Measurements from ENCODE around the gene MGAT4C.
"Not testable (repeated sequence)": the region's sequence is repeated elsewhere in the genome, so short reads cannot be mapped to it uniquely, and the experiment has no call there.

Gene MGAT4C

DNA sequence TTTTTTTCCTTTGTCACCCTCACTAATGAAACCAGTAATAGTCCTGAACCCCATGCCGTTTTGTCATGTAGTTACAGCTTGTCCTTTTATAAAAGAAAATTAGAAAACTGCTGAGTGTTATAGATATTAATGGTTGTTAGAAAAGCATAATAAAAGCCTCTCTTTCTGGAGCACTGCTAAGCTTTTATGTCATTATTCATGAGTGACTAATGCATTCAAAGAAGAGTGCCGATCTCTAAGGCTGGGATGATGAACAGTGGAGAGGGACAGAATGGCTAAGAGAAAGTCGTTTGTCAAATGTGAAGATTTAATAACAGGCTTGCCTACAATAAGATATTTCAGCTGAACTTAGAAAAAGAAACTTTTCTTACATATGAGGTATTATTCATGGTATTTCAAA is 121.6 kb downstream of the MGAT4C start:
- DNase-seq (ENCODE audit: low read depth in 2 of 2): no peak

DNA sequence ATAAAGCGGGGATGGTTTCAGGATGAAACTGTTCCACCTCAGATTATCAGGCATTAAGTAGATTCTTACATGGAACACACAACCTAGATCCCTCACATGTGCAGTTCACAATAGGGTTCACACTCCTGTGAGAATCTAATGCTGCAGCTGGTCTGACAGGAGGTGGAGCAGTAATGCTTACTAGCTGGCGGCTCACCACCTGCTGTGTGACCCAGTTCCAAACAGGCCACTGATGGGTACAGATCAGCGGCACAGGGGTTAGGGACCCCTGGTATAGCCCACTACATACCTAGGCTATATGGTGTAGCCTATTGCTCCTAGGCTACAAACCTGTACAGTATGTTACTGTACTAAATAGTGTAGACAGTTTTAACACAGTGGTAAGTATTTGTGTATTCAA is 129.3 kb downstream of the MGAT4C start:
- DNase-seq (ENCODE audit: low read depth in 2 of 2): not testable (repeated sequence)

DNA sequence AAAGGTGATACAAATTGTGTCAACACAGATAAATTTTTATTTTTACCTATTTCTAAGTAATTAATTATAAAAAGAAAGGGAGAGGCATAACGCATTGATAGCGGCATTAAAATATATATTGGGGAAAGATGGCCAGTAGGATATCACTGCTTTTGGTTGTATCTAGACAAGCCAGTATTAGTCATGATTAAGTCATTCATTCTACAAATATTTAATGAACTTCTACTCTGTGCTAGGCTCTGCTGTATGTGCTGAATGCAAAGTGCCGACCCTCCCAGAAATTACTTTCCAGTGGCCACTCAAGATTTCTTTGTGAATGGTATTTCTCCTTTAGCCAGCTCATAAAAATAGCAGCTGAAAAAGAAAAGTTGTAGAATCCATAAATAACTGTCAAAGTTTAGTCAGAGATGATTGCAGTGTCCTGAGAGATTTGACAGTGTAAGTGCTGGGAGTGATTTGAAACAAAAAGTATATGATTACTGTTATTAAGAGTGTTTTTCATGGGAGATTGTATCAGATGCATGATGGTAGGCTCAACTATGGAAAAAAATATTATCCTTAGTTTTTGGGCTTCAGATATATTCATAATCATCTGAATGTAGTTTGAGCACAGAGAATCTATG is 133.2 kb downstream of the MGAT4C start:
- no peak for DNase-seq (ENCODE audit: low read depth in 2 of 2)

DNA sequence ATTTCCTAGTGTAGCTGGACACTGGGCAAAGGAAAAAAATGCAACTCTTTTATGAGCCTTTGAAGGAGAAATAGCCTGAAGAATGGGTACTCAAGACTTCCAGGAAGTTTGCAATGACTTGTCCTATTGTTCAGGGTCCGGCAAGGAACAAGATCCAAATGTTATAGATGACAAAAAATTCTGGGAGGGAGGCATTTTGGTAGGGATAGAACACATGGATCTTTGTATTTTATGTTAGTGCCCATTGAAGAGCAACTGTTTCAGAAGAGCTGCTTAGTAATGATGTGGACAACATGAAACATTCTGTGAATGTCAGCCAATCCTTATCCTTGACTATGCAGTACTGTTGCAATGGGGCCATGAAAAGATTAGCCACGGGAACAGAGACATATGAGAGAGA is 138.0 kb downstream of the MGAT4C start:
- no peak for DNase-seq (ENCODE audit: low read depth in 2 of 2)

DNA sequence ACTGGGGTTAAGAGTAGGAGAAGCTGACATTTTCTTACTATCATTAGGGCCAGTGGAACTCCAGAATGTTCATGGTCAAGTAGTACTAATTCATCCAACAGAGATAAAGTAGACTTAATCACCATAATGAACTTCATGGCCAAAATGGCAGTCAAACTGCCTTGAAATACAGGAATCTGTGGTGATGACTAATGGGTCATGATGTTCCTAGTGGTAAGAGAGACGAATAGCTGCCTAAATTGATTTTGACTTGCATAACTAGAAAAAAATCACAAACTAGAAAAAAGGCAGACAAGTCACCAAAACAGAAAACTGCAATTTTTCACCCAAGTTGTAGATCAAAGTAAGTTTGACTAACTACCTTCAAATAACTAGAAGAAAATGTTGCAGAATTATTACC is 138.5 kb downstream of the MGAT4C start:
- DNase-seq (ENCODE audit: low read depth in 2 of 2): no peak

DNA sequence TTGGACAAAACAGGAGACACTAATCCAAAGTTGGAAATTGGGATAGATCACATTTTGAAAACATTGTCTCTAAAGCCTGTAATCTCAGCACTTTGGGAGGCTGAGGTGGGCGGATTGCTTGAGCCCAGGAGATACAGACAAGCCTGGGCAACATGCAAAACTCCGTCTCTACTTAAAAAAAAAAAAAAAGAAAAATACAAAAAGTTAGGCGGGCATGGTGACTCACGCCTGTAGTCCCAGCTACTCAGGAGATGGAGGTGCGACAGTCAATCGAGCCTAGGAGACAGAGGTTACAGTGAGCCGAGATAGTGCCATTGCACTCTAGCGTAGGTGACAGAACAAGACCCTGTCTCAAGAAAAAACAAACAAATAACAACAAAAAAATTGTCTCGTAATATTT is 152.1 kb downstream of the MGAT4C start:
- no peak for DNase-seq (ENCODE audit: low read depth in 2 of 2)

DNA sequence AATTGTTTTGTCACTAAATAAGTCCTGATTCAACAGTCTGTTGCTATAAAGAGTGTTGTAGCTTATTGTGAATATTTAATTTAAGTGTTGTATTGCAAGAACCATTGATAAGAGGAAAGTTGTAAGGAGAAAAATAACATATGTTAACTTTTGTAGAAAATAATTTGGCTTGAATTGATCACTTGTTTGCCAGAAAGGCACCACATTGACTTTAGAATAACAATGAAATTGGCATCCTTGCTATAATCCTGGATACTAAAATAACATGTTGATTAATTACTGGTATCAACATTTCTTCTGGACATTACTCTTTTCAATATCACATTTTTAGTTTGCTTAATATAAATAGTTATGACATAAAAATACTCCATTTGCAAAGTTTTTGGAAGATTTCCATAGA is 159.0 kb downstream of the MGAT4C start:
- DNase-seq (ENCODE audit: low read depth in 2 of 2): no peak

DNA sequence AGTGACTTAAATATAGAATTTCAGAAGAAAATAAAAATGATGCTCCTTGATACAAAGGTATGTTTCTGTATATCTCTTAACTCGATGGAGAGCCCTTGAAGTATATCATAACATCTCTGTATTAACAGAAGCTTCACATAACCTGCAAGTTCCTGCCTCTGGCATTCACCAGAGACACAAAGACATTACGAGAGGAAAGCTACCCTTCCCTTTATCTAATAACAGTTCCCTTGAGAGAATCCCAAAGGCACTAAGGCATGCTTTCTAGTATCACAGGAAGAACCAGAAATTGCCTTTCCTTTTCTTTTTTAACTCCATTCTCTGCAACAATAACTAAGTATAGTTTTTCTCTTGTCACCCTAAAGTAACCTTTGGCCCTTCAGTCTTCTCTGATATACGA is 164.5 kb downstream of the MGAT4C start:
- DNase-seq (ENCODE audit: low read depth in 2 of 2): no peak

DNA sequence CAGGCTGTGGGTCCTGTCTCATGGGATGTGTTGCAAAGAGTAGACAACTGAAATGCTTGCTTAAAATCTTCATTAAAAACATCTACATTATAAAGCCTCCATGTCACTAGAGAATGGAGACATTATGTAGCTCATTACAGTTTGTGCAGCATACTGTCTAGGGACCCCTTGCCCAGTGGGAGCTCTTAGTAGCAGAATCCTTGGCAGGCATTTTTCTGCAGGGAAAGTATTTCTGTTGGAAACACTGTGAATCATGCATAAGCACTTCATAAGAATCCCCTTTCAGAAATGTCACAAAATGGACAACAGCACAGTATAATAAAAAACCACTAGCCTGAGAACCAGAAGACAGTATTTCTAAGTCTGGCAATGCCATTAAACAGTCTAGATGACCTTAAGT is 174.3 kb downstream of the MGAT4C start:
- no peak for DNase-seq (ENCODE audit: low read depth in 2 of 2)

DNA sequence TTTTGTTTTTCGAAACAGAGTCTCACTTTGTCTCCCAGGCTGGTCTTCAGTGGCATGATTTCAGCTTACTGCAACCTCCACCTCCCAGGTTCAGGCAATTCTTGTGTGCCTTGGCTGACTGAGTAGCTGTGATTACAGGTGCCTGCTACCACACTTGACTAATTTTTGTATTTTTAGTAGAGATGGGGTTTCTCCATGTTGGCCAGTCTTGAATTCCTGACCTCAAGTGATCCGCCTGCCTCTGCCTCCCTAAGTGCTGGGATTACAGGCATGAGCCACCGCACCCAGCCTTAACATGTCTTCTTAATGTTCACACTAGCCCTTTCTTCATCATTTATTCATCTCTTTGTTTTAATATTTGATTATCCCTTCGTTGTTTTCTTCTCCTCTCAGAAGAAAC is 197.1 kb downstream of the MGAT4C start:
- not testable (repeated sequence) for DNase-seq (ENCODE audit: low read depth in 2 of 2)

DNA sequence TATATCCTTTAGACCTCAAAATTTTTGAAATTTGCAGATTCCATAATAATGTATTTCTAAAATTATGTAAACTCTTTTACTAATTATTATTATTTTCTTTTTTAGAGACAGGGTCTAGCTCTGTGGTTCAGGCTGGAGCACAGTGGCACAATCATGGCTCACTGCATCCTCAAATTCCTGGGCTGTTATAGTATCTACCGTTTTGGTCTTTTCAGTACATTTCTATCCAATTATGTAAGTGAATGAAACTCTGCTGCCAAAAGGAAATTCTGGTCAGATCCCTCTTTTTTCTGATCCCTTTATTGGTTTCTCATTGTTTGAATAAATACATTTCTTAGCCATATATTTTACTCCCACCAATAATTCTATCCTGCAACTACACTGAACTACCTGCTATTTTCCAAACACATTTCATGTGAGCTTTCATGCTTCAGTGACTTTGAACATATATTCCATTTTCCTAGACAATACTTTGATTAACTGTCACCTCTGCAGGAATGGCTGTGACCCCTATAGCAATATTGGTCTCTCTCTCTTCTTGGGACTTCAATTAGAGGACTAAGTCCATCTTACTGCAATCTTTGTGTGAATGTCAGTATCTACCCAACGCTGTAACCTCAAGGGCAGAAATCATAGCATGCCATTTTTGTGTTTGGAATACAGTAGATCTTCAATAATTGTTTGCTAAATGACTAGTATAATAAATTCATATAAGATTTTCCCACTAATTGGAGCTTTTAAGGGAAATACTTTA is 198.9 kb downstream of the MGAT4C start:
- no peak for DNase-seq (ENCODE audit: low read depth in 2 of 2)

DNA sequence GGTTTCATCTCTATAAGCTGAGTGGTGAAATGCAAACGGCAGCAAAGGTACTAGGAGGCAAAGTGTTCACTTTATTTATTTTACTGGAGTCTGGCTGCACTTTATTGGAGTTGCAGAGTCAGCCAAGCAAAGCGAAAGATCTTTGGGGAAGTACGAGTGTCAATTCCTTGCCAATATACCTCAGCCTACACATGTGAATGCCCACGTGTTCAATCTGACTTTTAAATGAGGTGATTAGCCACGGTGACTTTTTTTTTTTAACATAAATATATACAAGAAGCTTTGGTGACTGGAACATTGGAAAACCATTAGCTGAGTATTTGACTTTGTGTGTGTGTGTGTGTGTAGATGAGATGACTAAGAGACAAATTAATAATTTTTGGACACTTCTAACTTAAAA is 203.3 kb downstream of the MGAT4C start:
- no peak for DNase-seq (ENCODE audit: low read depth in 2 of 2)

DNA sequence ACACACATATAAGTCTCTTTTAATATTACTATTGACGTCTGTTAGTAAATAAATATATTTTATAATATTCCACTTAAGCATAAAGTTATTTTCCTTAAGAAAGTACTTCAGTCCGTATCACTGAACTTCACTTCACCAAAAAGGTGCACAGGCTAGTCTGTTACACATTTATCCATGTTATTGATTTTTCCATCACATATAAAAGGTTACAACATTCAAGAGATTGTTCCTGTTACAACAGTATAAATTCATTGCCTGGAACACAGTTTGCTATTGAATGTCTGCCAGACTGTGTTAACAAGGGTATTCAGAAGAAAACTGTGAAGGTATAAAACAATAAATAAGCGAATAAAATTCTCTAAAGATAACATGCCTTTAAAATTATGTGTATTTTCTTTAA is 206.2 kb downstream of the MGAT4C start:
- DNase-seq (ENCODE audit: low read depth in 2 of 2): no peak

DNA sequence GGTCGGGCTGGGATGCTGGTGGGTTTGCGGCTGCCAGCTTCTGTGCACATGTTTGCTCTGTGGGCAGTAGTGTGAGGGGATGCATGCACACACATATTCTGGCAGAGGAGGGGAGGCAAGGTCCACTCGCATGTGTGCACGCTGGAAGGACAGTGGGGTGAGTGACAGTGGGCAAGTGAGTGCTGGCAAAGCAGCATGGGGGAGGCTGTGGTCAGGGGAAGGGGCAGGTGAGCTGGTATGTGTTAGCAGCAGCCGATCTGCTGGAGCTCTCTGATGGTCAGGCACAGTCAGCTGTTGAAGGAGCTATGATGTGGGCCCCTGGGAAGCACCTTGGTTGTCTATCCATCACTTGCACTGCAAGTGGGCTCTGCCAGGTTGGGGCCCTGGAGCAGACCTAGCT is 211.8 kb downstream of the MGAT4C start:
- no peak for DNase-seq (ENCODE audit: low read depth in 2 of 2)

DNA sequence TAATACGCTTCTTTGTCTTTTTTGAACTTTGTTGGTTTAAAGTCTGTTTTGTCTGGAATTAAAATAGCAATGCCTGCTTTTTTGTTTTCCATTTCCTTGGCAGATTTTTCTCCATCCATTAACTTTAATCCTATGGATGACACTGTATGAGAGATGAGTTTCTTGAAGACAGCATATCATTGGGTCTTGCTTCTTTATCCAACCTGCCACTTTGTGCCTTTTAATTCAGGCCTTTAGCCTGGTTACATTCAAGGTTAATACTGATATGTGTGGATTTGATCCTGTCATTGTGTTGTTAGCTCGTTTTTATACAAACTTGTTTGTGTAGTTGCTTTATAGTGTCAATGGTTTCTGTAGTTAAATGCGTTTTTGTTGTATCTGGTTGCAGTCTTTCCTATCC is 214.1 kb downstream of the MGAT4C start:
- DNase-seq (ENCODE audit: low read depth in 2 of 2): no peak

DNA sequence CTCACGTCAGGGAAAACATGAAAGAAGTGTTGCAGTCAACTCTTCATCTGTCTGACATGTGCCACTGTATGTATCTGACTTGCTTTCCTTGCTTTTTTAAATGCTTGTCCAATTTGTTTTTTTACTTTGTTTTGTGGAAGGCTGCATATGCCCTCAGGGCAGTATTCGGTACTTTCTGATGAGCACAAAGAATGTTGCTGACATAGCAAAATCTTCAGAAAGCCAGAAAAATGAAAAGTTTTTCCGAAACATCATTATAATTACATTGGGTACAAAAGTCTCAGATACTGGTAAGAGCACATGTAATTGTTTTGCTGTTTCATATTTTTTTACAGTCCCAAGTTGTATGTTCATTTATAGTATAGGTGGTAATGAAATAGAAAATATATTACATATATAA is 237.8 kb downstream of the MGAT4C start:
- DNase-seq (ENCODE audit: low read depth in 2 of 2): no peak

DNA sequence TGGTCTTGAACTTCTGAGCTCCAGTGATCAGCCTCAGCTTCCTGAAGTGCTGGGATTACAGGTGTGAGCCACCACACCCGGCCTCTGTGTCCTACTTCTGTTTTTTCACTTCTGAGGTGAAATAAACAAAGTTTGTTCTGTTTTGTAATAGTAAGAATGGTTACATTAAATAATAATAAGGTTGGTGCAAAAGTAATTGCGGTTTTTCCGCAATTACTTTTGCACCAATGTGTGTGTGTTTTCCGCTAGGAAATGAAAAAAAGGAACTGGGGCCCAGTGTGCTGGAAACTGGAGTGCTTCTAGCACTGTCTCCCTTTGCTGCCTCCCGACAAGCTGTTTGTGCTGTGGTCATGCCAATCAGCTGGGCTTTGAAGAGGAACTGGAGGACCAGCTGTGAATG is 241.2 kb downstream of the MGAT4C start:
- DNase-seq (ENCODE audit: low read depth in 2 of 2): no peak

DNA sequence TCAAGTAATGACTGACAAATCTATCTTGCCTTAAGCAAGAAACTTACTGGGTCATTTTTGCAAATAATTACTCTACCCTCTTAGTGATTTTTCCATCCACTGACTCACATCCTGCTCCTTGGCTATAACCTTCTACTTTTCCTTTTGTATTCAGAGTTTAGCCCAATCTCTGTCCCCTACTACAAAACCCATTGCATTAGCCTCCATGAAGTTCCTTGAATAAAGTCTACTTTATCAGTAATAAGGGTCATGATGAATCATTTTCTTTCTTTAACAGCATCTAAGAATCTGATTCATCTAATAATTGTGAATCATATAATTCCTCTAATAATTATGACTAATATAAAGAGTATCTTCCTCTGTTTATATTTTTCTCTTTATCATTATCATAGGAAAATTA is 249.5 kb downstream of the MGAT4C start:
- DNase-seq (ENCODE audit: low read depth in 2 of 2): no peak

DNA sequence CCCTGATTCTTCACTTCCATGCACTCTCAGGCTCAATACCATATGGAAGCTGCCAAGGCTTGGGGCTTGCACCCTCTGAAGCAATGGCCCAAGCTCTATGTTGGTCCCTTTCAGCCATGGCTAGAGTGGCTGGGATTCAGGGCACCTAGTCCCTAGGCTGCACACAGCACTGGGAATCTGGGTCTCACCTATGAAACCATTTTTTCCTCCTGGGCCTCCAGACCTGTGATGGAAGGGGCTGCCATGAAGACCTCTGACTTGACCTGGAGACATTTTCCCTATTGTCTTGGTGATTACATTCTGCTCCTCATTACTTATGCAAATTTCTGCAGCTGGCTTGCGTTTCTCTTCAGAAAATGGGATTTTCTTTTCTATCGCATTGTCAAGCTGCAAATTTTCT is 258.1 kb downstream of the MGAT4C start:
- no peak for DNase-seq (ENCODE audit: low read depth in 2 of 2)

DNA sequence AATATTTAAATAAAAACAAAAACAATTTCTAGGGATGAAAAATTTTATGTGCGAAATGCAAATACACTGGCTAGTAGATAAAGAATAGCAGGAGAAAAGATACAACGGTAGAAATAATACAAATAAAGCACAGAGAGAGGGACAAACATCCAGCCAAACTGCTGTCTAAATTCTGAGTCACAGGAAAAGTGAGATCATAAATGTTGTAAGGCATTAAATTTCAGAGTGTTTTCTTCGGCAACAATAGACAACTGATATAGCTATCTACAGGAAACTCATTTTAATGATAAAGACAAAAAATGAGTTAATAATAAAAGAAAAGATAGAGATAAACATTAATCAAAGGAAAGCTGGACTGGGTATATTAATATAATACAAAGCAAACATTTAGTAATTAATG is 259.9 kb downstream of the MGAT4C start:
- DNase-seq (ENCODE audit: low read depth in 2 of 2): no peak

DNA sequence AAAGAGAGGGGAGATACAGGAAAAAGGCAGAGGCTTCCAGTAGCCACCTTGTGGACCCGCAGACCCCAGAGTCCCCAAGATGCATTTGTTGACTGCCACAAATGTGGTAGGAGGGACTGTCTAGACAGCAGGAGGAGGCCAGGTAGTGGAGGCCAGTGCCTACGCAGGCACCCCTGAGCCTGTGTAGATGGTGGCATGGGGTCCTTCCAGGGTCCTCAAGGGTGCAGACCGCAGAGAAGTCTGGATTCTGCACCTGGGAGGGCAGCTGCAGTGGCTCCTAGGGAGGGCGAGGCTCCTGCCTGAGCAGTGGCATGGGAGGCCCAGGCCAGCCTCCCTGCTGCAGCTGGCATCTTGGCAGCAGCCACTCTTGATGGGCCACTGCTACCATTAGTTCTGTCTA is 262.4 kb downstream of the MGAT4C start:
- DNase-seq (ENCODE audit: low read depth in 2 of 2): no peak

DNA sequence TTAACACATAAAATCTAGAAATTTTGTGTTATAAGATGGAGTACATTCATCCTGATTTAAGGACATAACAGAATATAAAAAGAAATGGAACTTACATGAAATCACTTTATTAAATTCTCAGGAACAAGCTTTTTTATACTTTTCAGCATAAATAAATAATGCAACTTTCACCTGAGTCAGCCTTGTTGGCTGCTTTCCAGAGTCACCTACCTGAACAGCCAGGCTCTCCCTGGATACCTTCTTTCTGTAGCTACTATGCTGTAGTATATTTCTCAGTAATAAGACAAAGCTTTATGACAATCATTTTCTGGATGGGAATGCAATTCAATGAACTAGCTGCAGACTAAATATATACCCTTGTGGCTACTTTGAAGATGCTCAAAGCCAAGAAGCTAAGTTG is 270.2 kb downstream of the MGAT4C start:
- no peak for DNase-seq (ENCODE audit: low read depth in 2 of 2)

DNA sequence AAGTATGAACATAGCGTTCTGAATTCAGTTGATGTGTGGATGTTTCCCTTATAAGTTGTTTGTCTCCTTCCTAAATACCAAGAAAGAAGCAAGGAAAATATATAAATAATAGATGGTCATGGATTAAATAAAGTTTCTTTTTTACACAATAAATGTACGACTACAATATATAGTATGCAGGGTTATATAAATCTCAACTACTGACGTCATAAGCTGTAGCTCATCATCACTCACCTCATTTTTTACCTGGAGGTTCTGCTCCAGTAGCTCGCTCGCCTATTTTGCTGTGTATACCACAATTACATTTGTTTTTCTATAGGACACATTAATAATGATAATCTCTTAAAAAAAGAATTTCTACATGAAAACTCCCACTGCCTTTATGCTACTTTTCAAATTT is 272.6 kb downstream of the MGAT4C start:
- DNase-seq (ENCODE audit: low read depth in 2 of 2): no peak

DNA sequence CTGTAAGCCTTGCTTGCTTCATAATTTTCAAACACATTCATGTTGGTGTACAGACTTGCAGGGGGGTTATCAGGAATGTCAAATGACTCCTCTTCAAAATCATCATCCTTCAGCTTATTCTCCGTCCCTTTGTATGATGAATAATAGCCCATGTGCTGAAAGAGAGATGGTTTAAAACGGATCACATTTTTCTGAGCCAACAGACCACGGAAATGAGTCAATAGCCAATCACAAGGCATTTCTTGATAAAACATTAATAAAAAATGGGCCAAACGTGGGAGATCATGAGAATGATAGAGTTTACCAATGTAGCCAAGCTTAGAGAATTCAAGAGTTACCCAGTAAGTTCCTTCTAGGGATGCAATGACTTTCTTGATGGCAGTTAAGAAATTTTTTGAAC is 276.6 kb downstream of the MGAT4C start:
- DNase-seq (ENCODE audit: low read depth in 2 of 2): no peak
